Smooth muscle cell of the brain vasculature (primary cell): Measurements from ENCODE around the gene GLRA3.
"Not testable (repeated sequence)": the region's sequence is repeated elsewhere in the genome, so short reads cannot be mapped to it uniquely, and the experiment has no call there.

ENCODE experiments used
- DNase-seq: peaks from one replicate; pipeline ENCODE4 v3.0.0-alpha.2; 2012; ENCODE audit warnings: low read depth, low spot score

GLRA3 gene

DNA sequence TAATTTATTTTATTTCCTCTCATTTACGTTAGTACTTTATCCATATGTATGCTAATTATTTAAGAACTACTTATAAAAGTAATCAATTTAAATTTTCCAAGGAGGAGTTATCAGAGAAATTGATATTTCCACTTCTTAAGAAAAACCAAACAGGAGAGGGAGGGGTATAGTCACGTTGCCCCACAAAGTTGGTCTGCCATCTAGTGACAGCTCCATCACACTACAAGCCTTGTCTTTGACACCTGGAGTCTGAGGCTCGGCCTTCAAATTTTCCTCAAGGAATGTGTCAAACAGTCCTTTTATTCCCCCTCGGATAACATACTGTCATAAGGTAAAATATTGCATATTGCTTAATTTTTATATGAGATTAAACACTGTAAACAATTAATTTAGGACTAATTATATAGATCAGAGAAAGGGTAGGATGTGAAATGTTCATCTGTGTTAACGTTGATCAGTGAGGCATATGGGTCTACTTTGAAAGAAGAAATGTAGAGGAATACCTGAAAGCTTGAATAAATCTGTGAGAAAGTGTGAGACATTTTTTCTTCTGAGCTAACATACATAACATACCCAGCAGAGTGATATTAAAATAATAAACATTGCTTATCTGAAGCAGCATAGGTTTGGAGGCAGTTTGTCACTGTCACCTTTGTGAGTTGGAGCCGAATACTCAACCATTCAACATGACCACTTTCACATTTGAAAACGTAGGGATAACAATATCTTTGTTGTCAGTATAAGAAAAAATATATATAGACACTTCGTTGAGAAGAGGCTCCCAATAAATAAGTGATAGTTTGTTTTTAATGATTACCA, 114.4 kb downstream of the GLRA3 start:
- no peak for DNase-seq

DNA sequence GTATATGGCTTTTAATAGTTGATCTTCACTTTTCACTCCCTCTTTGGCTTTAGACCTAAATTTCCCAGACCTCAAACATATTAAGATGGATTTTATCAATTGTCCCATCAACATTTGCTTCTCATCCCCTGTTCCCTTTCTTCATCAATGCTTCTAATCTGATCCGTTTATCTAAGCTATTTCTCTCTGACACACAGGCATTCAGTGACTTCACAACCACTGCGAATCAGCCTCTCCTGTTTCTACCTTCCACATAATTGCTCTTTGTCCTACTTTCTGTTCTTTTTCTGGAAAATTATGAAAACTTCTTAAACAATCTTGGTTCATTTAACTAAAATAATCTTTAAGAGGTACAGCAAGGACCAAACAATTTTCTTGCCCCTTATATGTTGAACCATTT, 115.2 kb downstream of the GLRA3 start:
- DNase-seq = no peak

DNA sequence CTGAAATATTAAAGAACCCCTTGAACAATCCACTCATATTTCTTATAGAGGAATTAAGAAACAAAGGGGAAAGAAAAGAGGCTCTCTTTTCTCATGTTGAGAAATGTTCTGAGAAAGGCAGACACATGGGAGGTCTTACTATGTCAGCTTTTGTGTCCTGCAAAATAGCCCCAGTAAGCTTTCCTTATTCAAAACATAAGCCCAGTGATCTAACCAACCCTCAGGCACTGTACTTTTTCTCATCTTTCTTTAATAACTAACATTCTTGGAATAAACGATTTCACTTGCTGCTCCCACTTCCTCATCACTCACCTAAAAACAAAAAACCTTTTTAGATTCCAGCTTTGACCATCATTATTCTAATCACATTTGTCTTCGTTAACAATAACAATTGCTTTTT, 115.9 kb downstream of the GLRA3 start:
- no peak for DNase-seq

DNA sequence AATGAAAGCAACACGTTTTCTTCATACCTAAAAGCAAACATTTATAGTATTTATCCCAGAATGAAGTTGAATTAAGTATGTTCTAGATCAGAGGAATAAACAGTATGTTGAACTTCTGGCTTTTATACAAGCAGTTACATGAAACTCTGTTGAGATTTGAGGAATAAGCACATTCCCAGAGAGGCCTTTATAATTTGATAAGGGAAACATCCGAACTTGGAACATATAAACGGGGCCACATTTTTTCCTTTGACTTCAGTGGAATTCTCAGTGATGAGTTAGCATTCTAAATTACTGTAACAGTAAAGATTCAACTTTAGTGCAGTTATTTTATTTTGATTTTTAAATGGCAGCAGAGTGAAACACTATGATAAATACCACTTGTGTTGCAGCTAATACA, 119.5 kb downstream of the GLRA3 start:
- no peak for DNase-seq

DNA sequence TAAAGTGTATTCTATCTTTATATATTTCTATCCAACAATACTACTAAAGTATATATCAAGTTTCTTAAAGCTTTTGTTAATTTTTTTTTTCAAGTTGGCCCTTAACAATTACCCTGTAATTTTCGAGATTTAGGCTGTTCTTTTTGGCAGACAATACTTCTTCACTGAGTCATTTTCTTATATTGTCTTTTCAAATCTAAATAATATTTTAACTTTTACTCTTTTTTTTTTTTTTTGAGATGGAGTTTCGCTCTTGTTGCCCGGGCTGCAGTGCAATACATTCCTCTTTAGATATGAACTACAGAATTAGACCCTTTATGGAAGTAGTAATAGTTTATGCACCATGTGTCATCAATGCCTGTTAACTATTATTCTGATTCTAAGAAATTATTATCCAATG, 120.7 kb downstream of the GLRA3 start:
- DNase-seq = no peak

DNA sequence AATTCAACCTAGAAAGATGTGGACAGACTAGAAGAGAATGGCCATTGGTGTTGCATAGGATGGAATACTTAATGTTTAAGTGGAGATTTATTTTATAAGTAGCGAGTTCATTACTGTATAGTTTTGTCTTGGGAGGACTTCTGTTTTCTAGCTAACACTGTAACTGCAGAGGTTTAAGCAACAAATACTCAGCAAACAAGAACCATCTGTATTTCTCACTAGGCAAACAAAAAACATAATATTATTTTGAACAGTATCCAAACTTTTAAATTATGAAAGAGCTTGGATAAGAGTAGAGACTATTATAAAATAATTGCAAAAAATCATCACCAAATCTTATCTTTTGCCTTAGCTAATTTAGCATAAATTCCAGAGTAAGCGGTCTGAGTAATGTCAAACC, 121.1 kb downstream of the GLRA3 start:
- no peak for DNase-seq

DNA sequence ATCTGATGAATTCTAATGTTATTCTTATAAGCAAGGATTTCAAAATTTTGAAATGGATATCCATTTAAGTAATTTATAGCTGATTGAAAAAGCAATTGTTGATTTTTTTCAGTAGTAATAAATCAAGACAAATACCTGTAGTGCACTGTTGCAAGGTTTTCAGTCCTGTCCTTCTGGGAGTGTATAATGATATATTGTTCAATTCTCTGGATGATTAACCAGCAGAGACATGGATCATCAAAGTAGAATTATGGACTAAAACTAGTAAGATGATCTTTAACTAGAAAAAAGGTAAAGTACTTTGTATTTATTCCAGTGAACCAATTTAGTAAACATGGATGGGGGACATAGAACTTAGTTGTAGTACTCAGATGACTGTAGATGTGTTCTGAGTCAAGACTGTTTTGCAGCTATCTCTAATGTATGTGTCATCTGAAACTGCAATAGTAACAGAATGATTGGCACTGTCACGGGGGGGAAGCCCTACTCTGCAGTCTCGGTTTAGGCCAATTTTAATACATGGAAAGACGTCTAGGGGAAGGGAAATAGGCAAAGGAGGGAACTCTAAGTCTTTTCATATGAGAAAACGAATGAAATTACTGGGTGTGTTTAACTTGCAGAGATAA, 121.9 kb downstream of the GLRA3 start:
- no peak for DNase-seq

DNA sequence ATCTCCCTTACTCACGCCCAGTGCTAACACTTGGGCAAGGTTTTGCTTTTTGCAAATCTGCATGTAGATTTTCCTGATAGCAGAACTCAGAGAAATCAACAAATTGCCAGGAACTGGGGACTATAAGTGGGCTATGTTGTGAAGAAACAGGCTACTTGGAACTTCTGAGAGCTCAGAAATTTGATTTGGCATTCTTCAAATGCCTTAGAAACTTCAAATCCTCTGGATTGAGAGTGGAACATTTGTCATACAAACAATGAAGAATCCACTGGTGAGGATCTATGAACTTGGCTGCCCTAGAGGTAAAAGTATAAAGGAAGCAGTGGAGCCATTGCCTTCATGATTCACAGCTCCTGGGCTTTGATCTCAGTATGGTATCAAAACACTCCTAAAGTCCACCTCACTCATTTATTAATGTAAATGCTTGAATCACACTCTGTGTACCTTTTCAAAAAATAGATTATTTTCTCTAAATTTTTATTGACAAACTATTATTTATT, 126.0 kb downstream of the GLRA3 start:
- no peak for DNase-seq

DNA sequence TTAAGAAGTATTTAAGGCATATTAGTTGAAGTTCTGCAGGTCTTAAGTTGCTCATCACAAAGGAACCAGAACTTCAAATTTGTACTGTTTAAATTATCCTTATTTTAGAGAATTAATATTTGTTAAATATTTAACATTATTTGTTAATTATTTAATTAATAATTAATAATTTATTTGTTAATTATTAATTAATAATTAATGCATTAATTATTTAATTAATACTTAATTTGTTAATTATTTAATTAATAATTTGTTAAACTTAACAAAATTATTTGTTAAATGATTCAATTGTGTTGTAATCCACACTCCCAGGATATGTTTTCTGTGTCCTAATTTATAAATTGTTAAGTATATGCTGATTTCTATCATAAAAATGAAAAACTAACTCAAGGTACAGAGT, 129.4 kb downstream of the GLRA3 start:
- DNase-seq = no peak

DNA sequence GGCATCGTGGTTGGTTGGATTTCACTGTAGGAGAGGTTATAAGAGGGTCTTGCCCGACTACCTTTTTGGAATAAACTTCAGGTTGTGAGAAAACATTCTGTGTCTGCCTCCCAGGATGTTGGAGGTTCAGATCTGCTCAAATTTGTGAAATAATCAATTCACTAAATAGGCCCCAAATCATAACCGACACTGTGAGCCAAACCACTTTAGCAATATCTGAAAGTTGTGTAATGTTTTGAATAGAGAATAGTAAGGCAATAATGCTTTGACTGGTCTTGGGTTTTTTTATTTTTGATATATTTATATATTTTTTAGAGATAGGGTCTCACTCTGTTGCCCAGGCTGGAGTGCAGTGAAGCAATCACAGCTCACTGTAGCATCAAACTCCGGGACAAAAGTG, 131.2 kb downstream of the GLRA3 start:
- DNase-seq = no peak

DNA sequence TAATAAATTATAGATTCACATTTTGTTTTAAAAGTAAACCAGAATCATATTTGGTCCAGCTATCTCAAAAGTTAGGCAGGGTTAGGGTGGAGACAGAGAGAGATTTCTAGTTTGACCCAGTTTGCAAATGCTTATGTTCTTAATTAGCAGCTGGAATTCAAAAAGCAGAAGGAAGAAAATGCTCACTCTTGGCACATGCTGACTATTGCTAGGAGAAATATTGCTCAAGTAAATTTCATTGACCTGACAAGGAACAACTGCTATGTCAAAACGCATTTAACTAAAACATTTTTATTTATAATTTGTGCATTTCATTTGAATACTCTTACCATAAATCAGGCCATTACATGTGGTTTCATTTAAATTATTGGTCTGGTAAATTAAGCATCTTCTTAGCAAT, 131.8 kb downstream of the GLRA3 start:
- DNase-seq = no peak

DNA sequence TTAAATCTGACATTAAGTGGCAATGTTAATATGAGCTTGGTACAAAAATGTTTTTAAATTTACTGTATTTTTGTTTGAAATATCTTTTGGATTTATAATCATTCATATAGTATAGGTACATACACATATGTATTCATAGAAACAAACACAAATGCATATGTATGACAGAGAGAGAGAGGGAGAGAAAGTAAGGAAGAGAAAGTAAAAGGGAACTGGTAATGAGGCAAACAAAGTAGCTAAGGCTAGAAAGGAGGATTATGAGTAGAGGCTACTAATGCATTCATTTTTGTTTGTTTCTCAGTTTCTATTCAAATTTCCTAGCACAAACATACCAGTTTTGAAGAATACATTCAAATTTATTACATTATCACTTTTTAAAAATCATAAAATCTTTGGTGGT, 132.4 kb downstream of the GLRA3 start:
- no peak for DNase-seq

DNA sequence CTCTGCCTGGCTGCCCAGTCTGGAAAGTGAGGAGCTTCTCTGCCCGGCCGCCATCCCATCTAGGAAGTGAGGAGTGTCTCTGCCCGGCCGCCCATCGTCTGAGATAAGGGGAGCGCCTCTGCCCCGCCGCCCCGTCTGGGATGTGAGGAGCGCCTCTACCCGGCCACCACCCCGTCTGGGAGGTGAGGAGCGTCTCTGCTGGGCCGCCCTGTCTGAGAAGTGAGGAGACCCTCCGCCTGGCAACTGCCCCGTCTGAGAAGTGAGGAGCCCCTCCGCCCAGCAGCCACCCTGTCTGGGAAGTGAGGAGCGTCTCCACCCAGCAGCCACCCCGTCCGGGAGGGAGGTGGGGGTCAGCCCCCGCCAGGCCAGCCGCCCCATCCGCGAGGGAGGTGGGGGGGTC, 137.2 kb downstream of the GLRA3 start:
- DNase-seq = not testable (repeated sequence)

DNA sequence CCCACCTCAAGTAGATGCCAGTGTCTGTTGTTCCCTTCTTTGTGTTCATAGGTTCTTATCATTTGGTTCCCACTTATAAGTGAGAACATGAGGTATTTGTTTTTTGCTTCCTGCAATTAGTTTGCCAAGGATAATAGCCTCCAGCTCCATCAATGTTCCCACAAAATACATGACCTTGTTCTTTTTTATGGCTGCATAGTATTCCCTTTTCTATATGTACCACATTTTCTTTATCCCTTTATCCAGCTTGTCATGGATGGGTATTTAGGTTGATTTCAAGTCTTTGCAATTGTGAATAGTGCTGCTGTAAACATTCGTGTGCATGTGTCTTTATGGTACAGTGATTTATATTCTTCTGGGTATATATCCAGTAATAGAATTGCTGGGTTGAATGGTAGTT, 138.4 kb downstream of the GLRA3 start:
- DNase-seq = no peak

DNA sequence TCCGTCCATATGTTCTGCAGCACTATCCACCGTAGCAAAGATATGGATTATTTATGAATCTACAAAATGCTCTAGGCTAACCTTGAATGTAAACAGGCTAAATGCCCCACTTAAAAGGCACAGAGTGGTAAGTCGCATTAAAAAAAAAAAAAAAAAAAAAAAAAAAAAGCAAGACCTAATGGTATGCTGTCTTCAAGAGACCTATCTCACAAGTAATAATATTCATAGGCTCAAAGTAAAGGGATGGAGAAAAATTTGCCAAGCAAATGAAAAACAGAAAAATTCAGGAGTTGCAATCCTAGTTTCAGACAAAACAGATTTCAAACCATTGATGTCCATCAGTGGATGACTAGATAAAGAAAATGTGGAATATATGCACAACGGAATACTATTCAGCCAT, 139.4 kb downstream of the GLRA3 start:
- DNase-seq = no peak

DNA sequence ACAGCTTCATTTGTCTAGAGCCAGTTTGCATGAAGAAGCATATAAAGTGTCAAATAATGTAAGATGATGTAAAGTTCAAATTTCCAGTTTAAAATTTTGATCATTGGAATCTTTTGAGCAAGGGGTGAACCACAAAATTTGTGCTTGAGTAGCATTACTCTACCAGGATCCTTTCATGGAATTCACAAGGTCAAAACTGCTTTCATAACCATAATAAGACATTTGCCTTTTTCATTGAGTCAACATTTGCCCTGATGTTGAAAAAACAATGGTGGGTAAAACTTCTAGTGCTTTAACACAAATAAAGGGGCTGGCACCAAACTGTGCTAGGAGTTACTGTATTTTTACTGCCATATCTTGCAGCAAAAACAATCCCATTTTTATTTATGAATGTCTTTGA, 142.2 kb downstream of the GLRA3 start:
- peak; percentile 57 for DNase-seq

DNA sequence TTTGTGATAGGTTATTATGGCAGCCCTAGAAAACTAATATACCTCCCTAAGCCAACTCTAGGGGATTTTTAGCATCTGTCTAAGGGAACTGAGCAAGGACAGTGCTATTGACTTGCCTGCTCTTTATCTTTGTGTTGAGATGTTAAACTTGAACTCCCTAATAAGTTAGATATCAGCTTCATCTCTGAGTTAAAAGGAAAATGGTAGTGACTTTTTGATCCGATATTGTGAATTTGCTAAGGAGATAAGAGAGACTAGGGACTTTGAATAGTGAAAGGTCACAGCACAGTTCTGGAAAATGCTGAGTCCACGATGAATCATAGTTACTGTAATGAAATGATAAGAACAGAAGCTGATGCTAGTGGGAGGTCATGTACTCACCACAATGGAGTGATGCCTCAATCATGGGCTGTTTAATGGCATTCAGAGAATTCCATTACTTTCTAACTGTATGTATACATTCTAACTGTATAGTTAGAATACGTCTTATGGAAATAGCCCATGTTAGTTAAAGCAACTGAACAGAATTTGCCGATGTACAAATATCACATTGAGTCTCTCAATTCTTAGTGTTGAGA, 147.2 kb downstream of the GLRA3 start:
- no peak for DNase-seq

DNA sequence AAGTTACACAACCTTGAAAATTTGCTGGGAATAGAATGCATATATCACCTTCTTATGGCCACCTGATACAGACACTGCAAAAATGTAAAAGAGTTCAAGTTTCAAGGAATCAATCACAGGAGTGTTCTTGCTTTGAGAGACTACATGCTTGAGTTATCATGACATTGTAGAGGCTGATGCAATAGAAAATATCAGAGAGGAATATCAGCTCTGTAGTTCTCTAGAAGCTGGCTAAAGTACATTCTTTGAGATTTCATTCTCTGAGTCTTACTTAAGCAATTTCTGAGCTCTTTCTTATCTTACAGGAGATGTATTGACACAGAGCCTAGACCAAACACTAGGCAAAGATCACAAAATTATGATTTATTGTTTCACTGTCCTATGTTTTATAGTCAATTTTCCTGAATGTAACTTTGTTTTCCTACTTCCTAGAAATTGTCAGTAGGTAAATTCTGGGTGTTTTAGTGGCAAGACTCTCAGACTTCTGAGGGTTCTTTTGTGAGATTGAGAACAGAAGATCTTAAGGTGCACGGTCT, 154.7 kb downstream of the GLRA3 start:
- no peak for DNase-seq

DNA sequence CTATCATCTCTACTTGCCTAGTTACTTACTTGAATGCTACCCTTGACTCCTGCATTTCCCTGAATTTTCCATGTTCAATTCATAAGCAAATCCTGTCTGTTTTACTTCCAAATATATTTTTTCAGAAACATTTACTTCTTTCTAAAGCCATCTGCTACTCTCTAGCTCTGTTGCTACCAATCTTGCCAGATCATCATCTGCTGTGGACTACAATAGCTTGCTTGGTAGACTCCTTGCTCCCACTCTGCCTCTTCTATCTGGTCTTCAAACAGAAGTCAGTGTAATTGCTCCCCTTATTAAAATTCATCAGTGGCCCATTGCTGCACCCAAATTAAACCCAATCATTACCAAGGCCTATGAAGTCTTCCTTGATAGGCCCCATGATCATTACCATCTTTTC, 155.2 kb downstream of the GLRA3 start:
- DNase-seq = no peak

DNA sequence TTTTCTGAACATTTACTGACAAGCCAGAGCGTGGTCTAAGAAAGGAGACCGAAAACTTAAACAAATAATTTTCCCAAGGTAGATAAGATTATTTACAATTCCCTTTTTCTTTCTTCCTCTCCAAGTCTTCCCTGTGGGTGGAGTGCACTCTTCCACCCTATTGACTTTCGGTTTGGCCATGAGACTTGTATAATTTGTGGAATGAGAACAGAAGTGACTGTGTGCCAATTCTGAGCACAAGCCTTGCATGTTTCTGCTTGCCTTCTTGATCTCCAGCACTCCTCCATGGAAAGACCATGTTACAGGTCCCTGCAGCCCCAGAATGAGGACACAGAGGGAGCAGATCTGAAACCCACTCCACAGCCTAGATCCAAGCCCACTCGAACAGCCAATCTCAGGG, 156.8 kb downstream of the GLRA3 start:
- no peak for DNase-seq

DNA sequence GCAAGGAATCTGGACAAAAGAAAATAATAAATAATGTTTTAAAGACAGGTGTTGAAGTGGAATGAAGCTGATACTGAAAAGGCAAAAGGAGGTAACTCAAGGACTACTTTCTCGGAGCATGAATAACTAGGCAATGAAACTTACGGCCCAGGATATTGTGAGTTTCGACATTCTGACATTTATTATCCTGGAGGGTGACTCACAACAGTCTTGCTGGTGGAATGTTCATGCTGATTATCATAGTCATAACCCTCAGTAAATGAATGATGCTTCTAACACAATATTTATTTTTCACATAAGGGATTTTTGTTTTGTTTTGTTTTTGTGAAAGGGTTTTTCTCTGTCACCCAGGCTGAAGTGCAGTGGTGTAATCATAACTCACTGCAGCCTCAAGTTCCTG, 159.8 kb downstream of the GLRA3 start:
- DNase-seq = peak; percentile 46

DNA sequence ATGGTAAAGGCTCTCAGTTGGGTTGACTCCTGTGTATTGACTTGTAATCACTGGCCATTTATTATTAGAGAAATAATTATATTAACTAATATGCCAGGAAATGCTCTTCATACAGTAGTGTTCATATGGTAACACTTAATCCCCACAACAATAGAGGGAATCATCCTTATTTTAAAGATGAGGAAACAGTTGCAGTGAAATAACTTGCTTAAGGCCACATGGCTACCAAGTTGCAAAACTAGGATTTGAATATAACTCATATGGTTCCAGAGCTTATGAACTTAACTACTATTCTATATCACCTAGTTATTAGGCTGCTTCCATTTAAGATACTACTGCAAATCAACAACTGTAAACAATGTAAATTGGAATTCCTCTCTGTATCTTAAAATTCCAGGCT, 163.2 kb downstream of the GLRA3 start:
- DNase-seq = no peak

DNA sequence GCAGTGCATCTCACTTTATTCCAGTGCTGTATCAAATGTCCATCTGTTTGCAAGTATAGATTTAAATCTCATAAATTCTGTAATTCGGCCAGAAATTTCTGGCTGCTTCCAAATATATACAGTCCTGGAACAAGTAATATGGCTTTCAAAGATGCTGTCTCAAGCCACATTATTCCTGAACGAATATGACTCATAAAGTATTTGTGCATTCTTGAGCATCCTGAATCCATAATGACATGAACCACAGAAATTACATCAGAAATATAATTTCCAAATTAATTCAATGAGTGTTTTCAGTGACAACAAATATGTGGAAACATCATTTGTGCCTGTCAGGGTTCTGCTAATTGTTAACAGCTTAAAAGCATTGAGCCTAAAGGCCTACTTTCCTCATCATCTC, 165.8 kb downstream of the GLRA3 start:
- DNase-seq = no peak
